ENCODE results near the gene DNAH8.

The DNAH8 gene

DNA sequence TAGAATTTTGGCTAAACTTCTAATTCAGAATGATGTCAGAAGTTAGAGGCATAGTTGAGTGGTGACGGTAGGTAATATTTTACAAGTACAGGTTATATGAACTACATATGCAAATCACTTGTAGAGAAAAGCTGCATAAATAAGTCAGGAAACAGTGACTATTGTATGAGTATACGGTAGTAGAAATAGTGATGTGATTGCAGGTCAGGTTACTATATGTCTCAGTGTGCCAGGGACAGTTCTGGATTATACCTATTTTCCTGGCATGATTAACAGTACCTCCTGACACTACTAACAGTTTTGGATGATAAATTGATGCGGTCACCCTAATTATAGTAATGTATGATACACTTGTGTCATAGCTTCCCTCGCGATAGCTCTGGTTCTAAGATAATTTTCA, 9.2 kb downstream of the DNAH8 start:
- in situ Hi-C loops (cut with HindIII; ENCODE audit: low pct_ligation_motif_present, low sequenced_read_pairs) = no loop called here
- Histone ChIP-seq H3K4me3 (ENCODE audit: low read depth, low read length) (no peak overlapping the region), H3K36me3 (replicated peaks) (no peaks in the 10 kb centered on the region), H3K27me3 (replicated peaks) (no peaks in the 10 kb centered on the region), H3K27ac (no peak overlapping the region)
- DNase-seq = no peak
- TF ChIP-seq, protein P1, sequence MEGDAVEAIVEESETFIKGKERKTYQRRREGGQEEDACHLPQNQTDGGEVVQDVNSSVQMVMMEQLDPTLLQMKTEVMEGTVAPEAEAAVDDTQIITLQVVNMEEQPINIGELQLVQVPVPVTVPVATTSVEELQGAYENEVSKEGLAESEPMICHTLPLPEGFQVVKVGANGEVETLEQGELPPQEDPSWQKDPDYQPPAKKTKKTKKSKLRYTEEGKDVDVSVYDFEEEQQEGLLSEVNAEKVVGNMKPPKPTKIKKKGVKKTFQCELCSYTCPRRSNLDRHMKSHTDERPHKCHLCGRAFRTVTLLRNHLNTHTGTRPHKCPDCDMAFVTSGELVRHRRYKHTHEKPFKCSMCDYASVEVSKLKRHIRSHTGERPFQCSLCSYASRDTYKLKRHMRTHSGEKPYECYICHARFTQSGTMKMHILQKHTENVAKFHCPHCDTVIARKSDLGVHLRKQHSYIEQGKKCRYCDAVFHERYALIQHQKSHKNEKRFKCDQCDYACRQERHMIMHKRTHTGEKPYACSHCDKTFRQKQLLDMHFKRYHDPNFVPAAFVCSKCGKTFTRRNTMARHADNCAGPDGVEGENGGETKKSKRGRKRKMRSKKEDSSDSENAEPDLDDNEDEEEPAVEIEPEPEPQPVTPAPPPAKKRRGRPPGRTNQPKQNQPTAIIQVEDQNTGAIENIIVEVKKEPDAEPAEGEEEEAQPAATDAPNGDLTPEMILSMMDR (IDR thresholded peaks at IDR 0.05; ENCODE audit: low read depth, low read length, missing control alignments) = no peak

DNA sequence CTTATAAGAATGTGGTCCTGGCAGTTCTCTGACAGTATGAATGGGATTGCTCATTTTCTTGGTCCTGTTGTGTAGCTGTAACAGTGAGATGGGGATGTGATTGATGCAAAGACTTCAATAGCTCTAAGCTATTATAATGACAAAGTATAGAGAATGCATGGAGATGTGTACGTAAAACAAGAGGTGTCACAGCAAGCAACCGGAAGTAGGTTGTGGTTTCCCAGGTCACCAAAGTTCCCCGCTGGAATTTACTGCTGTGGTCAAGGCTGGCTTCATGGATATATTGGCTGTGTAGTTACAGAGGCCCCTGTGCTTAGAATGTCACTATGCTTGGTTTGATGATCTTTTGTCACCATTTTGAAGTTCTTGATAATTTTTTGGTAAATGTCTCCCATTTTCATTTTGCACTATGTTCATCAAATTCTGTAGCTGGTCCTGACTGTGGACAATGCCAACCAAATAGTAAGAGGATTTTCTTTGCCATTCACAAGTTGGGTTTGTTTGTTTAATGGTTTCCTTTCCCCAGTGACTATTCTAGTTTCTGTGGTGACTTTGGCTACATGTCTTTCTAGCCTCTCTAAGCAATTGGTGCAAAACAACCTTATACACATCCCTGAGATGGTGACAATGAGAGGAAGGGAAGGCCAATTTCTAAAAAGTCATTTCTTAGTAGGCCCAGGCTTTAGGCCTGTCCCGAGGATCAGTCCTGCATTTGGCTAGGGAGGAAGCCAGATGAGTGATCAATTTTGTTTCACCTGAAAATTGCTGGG, 10.5 kb downstream of the DNAH8 start:
- no peak overlapping the region for H3K27ac ChIP-seq
- no peaks in the 10 kb centered on the region for H3K36me3 ChIP-seq (replicated peaks)
- no peak overlapping the region for H3K4me3 ChIP-seq (ENCODE audit: low read depth, low read length)
- TF ChIP-seq, protein P1 (IDR thresholded peaks at IDR 0.05; ENCODE audit: low read depth, low read length, missing control alignments) = no peak
- DNase-seq = peak; percentile 27
- in situ Hi-C loops (cut with HindIII; ENCODE audit: low pct_ligation_motif_present, low sequenced_read_pairs) = no loop called here
- no peaks in the 10 kb centered on the region for H3K27me3 ChIP-seq (replicated peaks)

DNA sequence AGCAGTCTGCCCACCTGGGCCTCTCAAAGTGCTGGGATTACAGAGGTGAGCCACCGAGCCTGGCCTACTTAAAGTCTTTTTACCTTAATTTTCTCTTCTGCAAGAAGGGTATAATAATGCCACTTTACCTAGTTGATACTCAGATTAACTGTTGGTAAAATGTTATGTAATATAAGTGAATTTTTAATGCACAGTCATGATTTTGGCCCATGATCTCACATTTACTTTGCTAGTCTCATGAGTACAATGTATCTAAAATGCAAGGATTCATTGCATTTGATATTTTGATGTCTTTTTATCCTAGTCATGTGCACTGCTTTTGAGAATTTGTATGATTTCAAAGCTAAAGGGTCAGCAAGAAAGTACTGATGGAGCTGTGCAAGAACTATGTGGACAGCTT, 13.1 kb downstream of the DNAH8 start:
- Histone ChIP-seq H3K4me3 (ENCODE audit: low read depth, low read length) (no peak overlapping the region), H3K27ac (no peak overlapping the region), H3K27me3 (replicated peaks) (no peaks in the 10 kb centered on the region), H3K36me3 (replicated peaks) (no peaks in the 10 kb centered on the region)
- TF ChIP-seq, protein P1 (IDR thresholded peaks at IDR 0.05; ENCODE audit: low read depth, low read length, missing control alignments) = no peak
- in situ Hi-C loops (cut with HindIII; ENCODE audit: low pct_ligation_motif_present, low sequenced_read_pairs) = no loop called here
- no peak for DNase-seq

DNA sequence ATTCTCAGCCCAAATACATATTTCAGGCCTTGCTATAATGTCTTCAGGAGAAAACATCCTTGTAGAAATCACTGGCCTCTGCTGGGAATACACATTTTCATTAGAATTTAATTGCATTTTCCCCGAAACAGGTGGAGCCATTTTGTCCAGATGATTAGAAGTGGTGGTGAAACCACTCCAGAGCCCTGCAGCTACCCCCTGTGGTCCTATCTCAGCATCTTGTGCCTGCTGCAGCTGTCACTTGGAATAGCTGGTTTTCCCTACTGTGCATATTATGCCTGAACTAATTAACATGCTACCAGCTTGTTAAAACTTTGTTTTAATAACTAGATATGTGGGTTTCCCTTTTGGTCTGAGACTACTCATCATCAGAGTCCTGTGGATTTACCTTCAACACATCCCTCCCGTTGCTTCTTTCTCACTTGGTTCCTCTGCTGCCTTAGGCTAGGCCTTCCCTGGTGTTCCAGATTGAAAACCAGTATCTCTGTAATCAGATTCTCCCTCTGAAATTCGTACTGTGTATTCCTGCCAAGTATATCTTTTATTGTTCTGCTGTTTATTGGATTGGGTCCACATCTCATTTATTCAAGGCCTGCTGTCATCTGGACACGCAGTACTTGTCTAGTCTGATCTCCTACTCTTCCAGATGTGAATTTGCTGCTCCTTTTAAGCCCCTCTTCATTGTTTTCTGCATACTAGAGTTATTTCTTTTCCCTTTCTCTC, 15.2 kb downstream of the DNAH8 start:
- no peak for DNase-seq
- in situ Hi-C loops (cut with HindIII; ENCODE audit: low pct_ligation_motif_present, low sequenced_read_pairs) = no loop called here
- H3K27me3 ChIP-seq (replicated peaks) = no peaks in the 10 kb centered on the region
- H3K36me3 ChIP-seq (replicated peaks) = no peaks in the 10 kb centered on the region
- no peak overlapping the region for H3K27ac ChIP-seq
- TF ChIP-seq, protein P1 (IDR thresholded peaks at IDR 0.05; ENCODE audit: low read depth, low read length, missing control alignments) = no peak
- H3K4me3 ChIP-seq (ENCODE audit: low read depth, low read length) = no peak overlapping the region

DNA sequence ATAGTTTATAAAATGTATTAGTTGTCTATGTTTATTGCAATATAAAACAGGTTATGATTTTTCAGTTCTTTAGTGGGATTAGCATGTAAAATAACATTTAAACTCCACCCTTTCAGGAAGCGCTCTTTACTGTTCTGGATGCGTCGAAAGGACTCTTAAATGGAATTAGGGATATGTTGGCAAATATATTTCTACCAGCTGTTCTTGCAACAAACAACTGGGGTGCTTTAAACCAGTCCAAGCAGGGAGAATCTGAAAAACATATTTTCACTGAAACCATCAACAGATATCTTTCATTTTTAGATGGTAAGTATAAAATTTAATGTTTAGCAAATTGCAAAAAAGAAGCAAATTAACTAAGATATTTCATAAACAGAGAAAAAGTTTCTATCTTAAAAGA, 21.8 kb downstream of the DNAH8 start:
- no peak overlapping the region for H3K27ac ChIP-seq
- no peaks in the 10 kb centered on the region for H3K36me3 ChIP-seq (replicated peaks)
- H3K27me3 ChIP-seq (replicated peaks) = no peaks in the 10 kb centered on the region
- H3K4me3 ChIP-seq (ENCODE audit: low read depth, low read length) = no peak overlapping the region
- no peak for DNase-seq
- in situ Hi-C loops (cut with HindIII; ENCODE audit: low pct_ligation_motif_present, low sequenced_read_pairs) = no loop called here
- TF ChIP-seq, protein P1 (IDR thresholded peaks at IDR 0.05; ENCODE audit: low read depth, low read length, missing control alignments) = no peak

Measured in brain microvascular endothelial cell (primary cell).